ENCODE results near the gene IL11.
"Not testable (repeated sequence)": the region's sequence is repeated elsewhere in the genome, so short reads cannot be mapped to it uniquely, and the experiment has no call there.

IL11 gene

GRCh38 chr19:55336101-55336500, 34.2 kb downstream of the IL11 start:
- H3K9ac ChIP-seq (ENCODE audit: low read depth, low read length) = no peak overlapping the region

GRCh38 chr19:55333870-55334269, 36.4 kb downstream of the IL11 start:
- H3K27ac ChIP-seq (ENCODE audit: low read depth, low read length) = no peak overlapping the region
- no peaks in the 10 kb centered on the region for H3K36me3 ChIP-seq (ENCODE audit: control insufficient read depth, insufficient read depth, low read length)
- no peaks in the 10 kb centered on the region for H3K9me3 ChIP-seq (ENCODE audit: control insufficient read depth, insufficient read depth, low read length)
- H3K27me3 ChIP-seq (ENCODE audit: control insufficient read depth, insufficient read depth, low read length) = no peaks in the 10 kb centered on the region
- no peak overlapping the region for H3K4me3 ChIP-seq (ENCODE audit: low read depth, low read length)
- H3K4me1 ChIP-seq (ENCODE audit: control insufficient read depth, insufficient read depth, low read length) = peaks cover 3% of the 10 kb centered on the region; the same call in 1 of the 2 replicates
- no peak overlapping the region for H3K9ac ChIP-seq (ENCODE audit: low read depth, low read length)

More at GRCh38 chr19:55336101-55336500, 34.2 kb downstream of the IL11 start:
- Histone ChIP-seq H3K9me3 (ENCODE audit: control insufficient read depth, insufficient read depth, low read length) (no peaks in the 10 kb centered on the region), H3K4me1 (ENCODE audit: control insufficient read depth, insufficient read depth, low read length) (peaks cover 3% of the 10 kb centered on the region; the same call in 1 of the 2 replicates), H3K27me3 (ENCODE audit: control insufficient read depth, insufficient read depth, low read length) (no peaks in the 10 kb centered on the region), H3K27ac (ENCODE audit: low read depth, low read length) (no peak overlapping the region), H3K36me3 (ENCODE audit: control insufficient read depth, insufficient read depth, low read length) (no peaks in the 10 kb centered on the region), H3K4me3 (ENCODE audit: low read depth, low read length) (no peak overlapping the region)

GRCh38 chr19:55329791-55330190, 40.5 kb downstream of the IL11 start:
- not testable (repeated sequence) for H3K36me3 ChIP-seq (ENCODE audit: control insufficient read depth, insufficient read depth, low read length); H3K27me3 ChIP-seq (ENCODE audit: control insufficient read depth, insufficient read depth, low read length); H3K4me1 ChIP-seq (ENCODE audit: control insufficient read depth, insufficient read depth, low read length); H3K4me3 ChIP-seq (ENCODE audit: low read depth, low read length); H3K27ac ChIP-seq (ENCODE audit: low read depth, low read length); H3K9ac ChIP-seq (ENCODE audit: low read depth, low read length); H3K9me3 ChIP-seq (ENCODE audit: control insufficient read depth, insufficient read depth, low read length)

GRCh38 chr19:55328774-55329318, 41.4 kb downstream of the IL11 start:
- not testable (repeated sequence) for H3K9ac ChIP-seq (ENCODE audit: low read depth, low read length); H3K4me3 ChIP-seq (ENCODE audit: low read depth, low read length); H3K27ac ChIP-seq (ENCODE audit: low read depth, low read length); H3K9me3 ChIP-seq (ENCODE audit: control insufficient read depth, insufficient read depth, low read length); H3K27me3 ChIP-seq (ENCODE audit: control insufficient read depth, insufficient read depth, low read length); H3K36me3 ChIP-seq (ENCODE audit: control insufficient read depth, insufficient read depth, low read length); H3K4me1 ChIP-seq (ENCODE audit: control insufficient read depth, insufficient read depth, low read length)

- H3K36me3 ChIP-seq (ENCODE audit: control insufficient read depth, insufficient read depth, low read length) = no peaks in the 10 kb centered on the region
- H3K27ac ChIP-seq (ENCODE audit: low read depth, low read length) = no peak within 1 kb of the TSS
- no peaks in the 10 kb centered on the region for H3K27me3 ChIP-seq (ENCODE audit: control insufficient read depth, insufficient read depth, low read length)
- no peak within 1 kb of the TSS for H3K4me3 ChIP-seq (ENCODE audit: low read depth, low read length)
- H3K9me3 ChIP-seq (ENCODE audit: control insufficient read depth, insufficient read depth, low read length) = no peaks in the 10 kb centered on the region
- H3K9ac ChIP-seq (ENCODE audit: low read depth, low read length) = no peak within 1 kb of the TSS
- peaks cover 2% of the 10 kb centered on the region; the same call in 1 of the 2 replicates for H3K4me1 ChIP-seq (ENCODE audit: control insufficient read depth, insufficient read depth, low read length)
Observed at GRCh38 chr19:55325172-55325571, 45.1 kb downstream of the IL11 start, which contains the start of gene TMEM150B. Gene TMEM150B (minus strand): TSS chr19:55325341. CDS start chr19:55321036, 4,305 bp downstream.

- no peak overlapping the region for H3K27ac ChIP-seq (ENCODE audit: low read depth, low read length)
Observed at GRCh38 chr19:55324662-55325061, 45.6 kb downstream of the IL11 start.

GRCh38 chr19:55322204-55322885, 47.9 kb downstream of the IL11 start:
- no peaks in the 10 kb centered on the region for H3K36me3 ChIP-seq (ENCODE audit: control insufficient read depth, insufficient read depth, low read length)
- H3K27ac ChIP-seq (ENCODE audit: low read depth, low read length) = no peak overlapping the region
- no peak overlapping the region for H3K9ac ChIP-seq (ENCODE audit: low read depth, low read length)
- H3K4me1 ChIP-seq (ENCODE audit: control insufficient read depth, insufficient read depth, low read length) = peaks cover 6% of the 10 kb centered on the region; the same call in 1 of the 2 replicates
- H3K9me3 ChIP-seq (ENCODE audit: control insufficient read depth, insufficient read depth, low read length) = no peaks in the 10 kb centered on the region
- H3K4me3 ChIP-seq (ENCODE audit: low read depth, low read length) = no peak overlapping the region
- no peaks in the 10 kb centered on the region for H3K27me3 ChIP-seq (ENCODE audit: control insufficient read depth, insufficient read depth, low read length)

More at GRCh38 chr19:55324662-55325061, 45.6 kb downstream of the IL11 start:
- Histone ChIP-seq H3K36me3 (ENCODE audit: control insufficient read depth, insufficient read depth, low read length) (no peaks in the 10 kb centered on the region), H3K4me1 (ENCODE audit: control insufficient read depth, insufficient read depth, low read length) (peaks cover 6% of the 10 kb centered on the region; the same call in 1 of the 2 replicates), H3K9me3 (ENCODE audit: control insufficient read depth, insufficient read depth, low read length) (no peaks in the 10 kb centered on the region), H3K27me3 (ENCODE audit: control insufficient read depth, insufficient read depth, low read length) (no peaks in the 10 kb centered on the region), H3K4me3 (ENCODE audit: low read depth, low read length) (no peak overlapping the region), H3K9ac (ENCODE audit: low read depth, low read length) (no peak overlapping the region)

- H3K4me1 ChIP-seq (ENCODE audit: control insufficient read depth, insufficient read depth, low read length) = peaks cover 6% of the 10 kb centered on the region; the same call in 1 of the 2 replicates
- H3K9ac ChIP-seq (ENCODE audit: low read depth, low read length) = no peak overlapping the region
- no peaks in the 10 kb centered on the region for H3K36me3 ChIP-seq (ENCODE audit: control insufficient read depth, insufficient read depth, low read length)
Observed at GRCh38 chr19:55321466-55322137, 48.7 kb downstream of the IL11 start.

GRCh38 chr19:55320844-55321419, 49.3 kb downstream of the IL11 start:
- Histone ChIP-seq H3K36me3 (ENCODE audit: control insufficient read depth, insufficient read depth, low read length) (no peaks in the 10 kb centered on the region), H3K4me1 (ENCODE audit: control insufficient read depth, insufficient read depth, low read length) (peaks cover 6% of the 10 kb centered on the region; the same call in 1 of the 2 replicates), H3K27me3 (ENCODE audit: control insufficient read depth, insufficient read depth, low read length) (no peaks in the 10 kb centered on the region), H3K9ac (ENCODE audit: low read depth, low read length) (no peak overlapping the region), H3K27ac (ENCODE audit: low read depth, low read length) (no peak overlapping the region), H3K4me3 (ENCODE audit: low read depth, low read length) (no peak overlapping the region), H3K9me3 (ENCODE audit: control insufficient read depth, insufficient read depth, low read length) (no peaks in the 10 kb centered on the region)

More at GRCh38 chr19:55321466-55322137, 48.7 kb downstream of the IL11 start:
- H3K9me3 ChIP-seq (ENCODE audit: control insufficient read depth, insufficient read depth, low read length) = no peaks in the 10 kb centered on the region
- H3K27ac ChIP-seq (ENCODE audit: low read depth, low read length) = no peak overlapping the region
- H3K27me3 ChIP-seq (ENCODE audit: control insufficient read depth, insufficient read depth, low read length) = no peaks in the 10 kb centered on the region
- no peak overlapping the region for H3K4me3 ChIP-seq (ENCODE audit: low read depth, low read length)

GRCh38 chr19:55319785-55320184, 50.5 kb downstream of the IL11 start:
- H3K4me3 ChIP-seq (ENCODE audit: low read depth, low read length) = peak overlapping the region; percentile 48
- no peaks in the 10 kb centered on the region for H3K36me3 ChIP-seq (ENCODE audit: control insufficient read depth, insufficient read depth, low read length)
- no peak overlapping the region for H3K9ac ChIP-seq (ENCODE audit: low read depth, low read length)
- H3K27ac ChIP-seq (ENCODE audit: low read depth, low read length) = no peak overlapping the region
- H3K9me3 ChIP-seq (ENCODE audit: control insufficient read depth, insufficient read depth, low read length) = no peaks in the 10 kb centered on the region
- H3K4me1 ChIP-seq (ENCODE audit: control insufficient read depth, insufficient read depth, low read length) = peaks cover 6% of the 10 kb centered on the region; the same call in 1 of the 2 replicates
- H3K27me3 ChIP-seq (ENCODE audit: control insufficient read depth, insufficient read depth, low read length) = no peaks in the 10 kb centered on the region

Data from HUES48 (cell line).